Tibial nerve (tissue), 4 donors: ENCODE results near the gene TXNL1. TPM values are rescaled to one million over a fixed set of nuclear protein-coding genes. Genes with fewer than 3 reads are reported as not detected.

Source experiments
- DNase-seq, 2 donors: peaks; one replicate each; pipeline ENCODE4 v3.0.0-alpha.2; 2019; ENCODE audit warnings: low spot score in 2 of 2
- H3K27ac ChIP-seq, 4 donors: fragments of 200-600 bp; sonication (generic) in 3 of 4; one replicate each; pipeline ENCODE4 v1.5.1; 2017 to 2019; ENCODE audit warnings: mild to moderate bottlenecking in 1 of 4
- H3K27me3 ChIP-seq, 2 donors: fragments of 200-600 bp; sonication (generic) in 1 of 2; one replicate each; pipeline versions ENCODE4 v1.5.1 to v1.6.0; 2017 to 2019
- H3K36me3 ChIP-seq, 3 donors: fragments of 200-600 bp; sonication (generic); one replicate each; pipeline ENCODE4 v1.5.1; 2018 to 2019
- H3K4me1 ChIP-seq, 4 donors: fragments of 200-600 bp; sonication (generic) in 3 of 4; one replicate each; pipeline ENCODE4 v1.5.1; 2017 to 2019
- H3K4me3 ChIP-seq, 4 donors: fragments of 200-600 bp; sonication (generic) in 3 of 4; one replicate each; pipeline ENCODE4 v1.5.1; 2017 to 2019; ENCODE audit warnings: mild to moderate bottlenecking in 1 of 4, moderate library complexity in 1 of 4
- H3K9me3 ChIP-seq, 4 donors: fragments of 200-600 bp; sonication (generic) in 3 of 4; one replicate each; pipeline ENCODE4 v1.5.1; 2017 to 2019
- CTCF ChIP-seq, 5 experiments: fragments of 200-600 bp in 3 of 5; fragments of 450-650 bp in 2 of 5; sonication (generic) in 3 of 5; IDR thresholded peaks; one replicate each; pipeline ENCODE4 v1.5.1; 2016 to 2019; ENCODE audit warnings: antibody characterized with exemption in 5 of 5, mild to moderate bottlenecking in 3 of 5, moderate library complexity in 2 of 5
- EP300 ChIP-seq, 2 donors: sonication (generic); formaldehyde crosslinking; IDR thresholded peaks; one replicate each; pipeline ENCODE4 v1.6.1; 2017; ENCODE audit warnings: antibody characterized with exemption in 2 of 2, mild to moderate bottlenecking in 1 of 2
- POLR2A ChIP-seq, 2 donors: fragments of 450-650 bp; IDR thresholded peaks; one replicate each; pipeline ENCODE4 v1.6.1; 2017; ENCODE audit warnings: antibody characterized with exemption in 2 of 2, mild to moderate bottlenecking in 2 of 2, moderate library complexity in 2 of 2
- WGBS, 2 donors: methylation state at CpG; one replicate each; pipeline ENCODE4 v1.1.5; 2018; 5-methylcytosine and 5-hydroxymethylcytosine counted together
- total RNA-seq, 4 donors: library from RNA; depleted of rRNA; stranded (reverse); fragments of >200 nt; gene quantifications; one replicate each; pipeline ENCODE4 v1.1.0, GENCODE V29; 2016

TXNL1 gene
- total RNA-seq, 4 donors from 2014 or later, result 18.0 to 38.2 (median 20.3) TPM

- H3K27me3 ChIP-seq, result no peaks in the 10 kb centered on the region
- H3K4me3 ChIP-seq, result no peak overlapping the region
- DNase-seq, result no peak
- peaks cover 0 to 44% (median 21%) of the 10 kb centered on the region in 4 donors for H3K4me1 ChIP-seq
- H3K27ac ChIP-seq, result no peak overlapping the region
- 87 to 94% methylated on average over 5 of the region's 5 CpGs for WGBS, 2 donors
- H3K9me3 ChIP-seq, result no peaks in the 10 kb centered on the region
- TF ChIP-seq EP300 (IDR thresholded peaks at IDR 0.05) (no peak), POLR2A (IDR thresholded peaks at IDR 0.05) (no peak), CTCF (IDR thresholded peaks at IDR 0.05) (no peak)
- peaks cover 0 to 3% (median 0%) of the 10 kb centered on the region in 3 donors for H3K36me3 ChIP-seq
These were observed 3.4 kb downstream of the TXNL1 start for GRCh38 chr18:56635007-56635406.

- Histone ChIP-seq H3K27me3 (no peaks in the 10 kb centered on the region), H3K27ac (no peak overlapping the region), H3K36me3 (peaks cover 0 to 7% (median 3%) of the 10 kb centered on the region in 3 donors), H3K4me1 (peaks cover 0 to 54% (median 18%) of the 10 kb centered on the region in 4 donors), H3K9me3 (no peaks in the 10 kb centered on the region), H3K4me3 (no peak overlapping the region)
- 73 to 76% methylated on average over 7 of the region's 7 CpGs for WGBS, 2 donors
- no peak for DNase-seq
- TF ChIP-seq CTCF (IDR thresholded peaks at IDR 0.05), result no peak
- no peak for TF ChIP-seq POLR2A (IDR thresholded peaks at IDR 0.05)
- no peak for TF ChIP-seq EP300 (IDR thresholded peaks at IDR 0.05)
These were observed 6.0 kb downstream of the TXNL1 start for GRCh38 chr18:56632070-56633022.

GRCh38 chr18:56627991-56628390 is 10.4 kb downstream of the TXNL1 start:
- Histone ChIP-seq H3K4me3 (no peak overlapping the region), H3K4me1 (peaks cover 0 to 42% (median 0%) of the 10 kb centered on the region in 4 donors), H3K27me3 (no peaks in the 10 kb centered on the region), H3K27ac (no peak overlapping the region), H3K9me3 (no peaks in the 10 kb centered on the region), H3K36me3 (peaks cover 0 to 8% (median 7%) of the 10 kb centered on the region in 3 donors)
- no peak for DNase-seq
- 64 to 67% methylated on average over 2 of the region's 2 CpGs for WGBS, 2 donors
- no peak for TF ChIP-seq CTCF (IDR thresholded peaks at IDR 0.05)
- no peak for TF ChIP-seq POLR2A (IDR thresholded peaks at IDR 0.05)
- TF ChIP-seq EP300 (IDR thresholded peaks at IDR 0.05), result no peak

GRCh38 chr18:56615738-56616520 is 22.5 kb downstream of the TXNL1 start:
- Histone ChIP-seq H3K36me3 (peaks cover 0 to 62% (median 0%) of the 10 kb centered on the region in 3 donors), H3K4me1 (no peaks in the 10 kb centered on the region), H3K9me3 (no peaks in the 10 kb centered on the region), H3K4me3 (no peak overlapping the region), H3K27ac (no peak overlapping the region), H3K27me3 (no peaks in the 10 kb centered on the region)
- 76 to 87% methylated on average over 7 of the region's 7 CpGs for WGBS, 2 donors
- TF ChIP-seq CTCF (IDR thresholded peaks at IDR 0.05), result no peak
- no peak for TF ChIP-seq POLR2A (IDR thresholded peaks at IDR 0.05)
- no peak for TF ChIP-seq EP300 (IDR thresholded peaks at IDR 0.05)
- no peak for DNase-seq
